T-helper 2 cell treated with Interferon-gamma antibody and Interleukin-4, amounts not matched to agents 5 μg/mL and 100 μg/mL, for 36 hours (primary cell): ENCODE measurements around the gene PALM.
"Not testable (repeated sequence)": the region's sequence is repeated elsewhere in the genome, so short reads cannot be mapped to it uniquely, and the experiment has no call there.

ENCODE experiments used
- DNase-seq: peaks from one replicate; pipeline ENCODE4 v3.0.0; 2021; ENCODE audit warnings: low spot score
- H3K27ac Mint-ChIP-seq: one replicate; pipeline ENCODE4 v1.8.0; 2021; ENCODE audit warnings: mild to moderate bottlenecking, mixed read lengths
- H3K27me3 Mint-ChIP-seq: one replicate; pipeline ENCODE4 v1.8.0; 2021; ENCODE audit warnings: low read depth, mixed read lengths
- H3K36me3 Mint-ChIP-seq: one replicate; pipeline ENCODE4 v1.8.0; 2021; ENCODE audit warnings: low read depth, mixed read lengths
- H3K4me1 Mint-ChIP-seq: one replicate; pipeline ENCODE4 v1.8.0; 2021; ENCODE audit warnings: low read depth, mixed read lengths
- H3K4me3 Mint-ChIP-seq: one replicate; pipeline ENCODE4 v1.8.0; 2022; ENCODE audit warnings: mild to moderate bottlenecking, moderate library complexity, mixed read lengths
- H3K9me3 Mint-ChIP-seq: one replicate; pipeline ENCODE4 v1.8.0; 2021; ENCODE audit warnings: mixed read lengths

PALM gene

GRCh38 chr19:708154-709143, at the start of gene PALM:
PALM (plus strand) TSS chr19:708935; CDS start chr19:709147, 212 bp downstream.
- Mint-ChIP-seq H3K4me1 (peaks cover under 1% of the 10 kb centered on the region), H3K27me3 (peaks cover 25% of the 10 kb centered on the region), H3K36me3 (no peaks in the 10 kb centered on the region), H3K27ac (no peak within 1 kb of the TSS), H3K4me3 (no peak within 1 kb of the TSS), H3K9me3 (no peaks in the 10 kb centered on the region)
- no peak for DNase-seq

- Mint-ChIP-seq H3K27ac (peak overlapping the region; percentile 95), H3K4me3 (peak overlapping the region; percentile 95), H3K9me3 (no peaks in the 10 kb centered on the region), H3K27me3 (no peaks in the 10 kb centered on the region), H3K4me1 (peaks cover 14% of the 10 kb centered on the region), H3K36me3 (peaks cover 19% of the 10 kb centered on the region)
- DNase-seq: no peak
These were observed 47.8 kb upstream of the PALM start for GRCh38 chr19:660793-661426.

GRCh38 chr19:661427-662196, 47.1 kb upstream of the PALM start:
- peak; percentile 61 for DNase-seq
- peaks cover 14% of the 10 kb centered on the region for H3K36me3 Mint-ChIP-seq
- peak overlapping the region; percentile 95 for H3K27ac Mint-ChIP-seq
- no peaks in the 10 kb centered on the region for H3K9me3 Mint-ChIP-seq
- H3K27me3 Mint-ChIP-seq: no peaks in the 10 kb centered on the region
- peak overlapping the region; percentile 95 for H3K4me3 Mint-ChIP-seq
- peaks cover 12% of the 10 kb centered on the region for H3K4me1 Mint-ChIP-seq

- H3K36me3 Mint-ChIP-seq: peaks cover 14% of the 10 kb centered on the region
- peak; percentile 69 for DNase-seq
These were observed 46.4 kb upstream of the PALM start for GRCh38 chr19:662207-662961.

GRCh38 chr19:662962-663681, 45.6 kb upstream of the PALM start, which contains the start of gene RNF126:
RNF126 (minus strand) TSS chr19:663214; CDS start chr19:663121, 93 bp downstream.
- peak; percentile 89 for DNase-seq
- peaks cover 14% of the 10 kb centered on the region for H3K36me3 Mint-ChIP-seq

More at GRCh38 chr19:662207-662961, 46.4 kb upstream of the PALM start:
- Mint-ChIP-seq H3K4me3 (peak overlapping the region; percentile 95), H3K4me1 (peaks cover 12% of the 10 kb centered on the region), H3K9me3 (no peaks in the 10 kb centered on the region), H3K27ac (peak overlapping the region; percentile 95), H3K27me3 (no peaks in the 10 kb centered on the region)

GRCh38 chr19:663682-664117, 45.0 kb upstream of the PALM start:
- Mint-ChIP-seq H3K4me3 (peak overlapping the region; percentile 84), H3K4me1 (peaks cover 12% of the 10 kb centered on the region), H3K9me3 (no peaks in the 10 kb centered on the region), H3K27ac (peak overlapping the region; percentile 86), H3K36me3 (peaks cover 14% of the 10 kb centered on the region), H3K27me3 (peaks cover 5% of the 10 kb centered on the region)
- no peak for DNase-seq

More at GRCh38 chr19:662962-663681, 45.6 kb upstream of the PALM start, which contains the start of gene RNF126:
- H3K27ac Mint-ChIP-seq: peak within 1 kb of the TSS; percentile 95
- peak within 1 kb of the TSS; percentile 95 for H3K4me3 Mint-ChIP-seq
- peaks cover 12% of the 10 kb centered on the region for H3K4me1 Mint-ChIP-seq
- peaks cover 2% of the 10 kb centered on the region for H3K27me3 Mint-ChIP-seq
- H3K9me3 Mint-ChIP-seq: no peaks in the 10 kb centered on the region

- peaks cover 12% of the 10 kb centered on the region for H3K4me1 Mint-ChIP-seq
- H3K27me3 Mint-ChIP-seq: peaks cover 8% of the 10 kb centered on the region
- H3K36me3 Mint-ChIP-seq: peaks cover 14% of the 10 kb centered on the region
- H3K27ac Mint-ChIP-seq: peak overlapping the region; percentile 60
- peak; percentile 78 for DNase-seq
- H3K9me3 Mint-ChIP-seq: no peaks in the 10 kb centered on the region
- H3K4me3 Mint-ChIP-seq: peak overlapping the region; percentile 18
These were observed 43.8 kb upstream of the PALM start for GRCh38 chr19:664913-665443.

GRCh38 chr19:666985-667573, 41.7 kb upstream of the PALM start:
- not testable (repeated sequence) for H3K27ac Mint-ChIP-seq, DNase-seq, H3K36me3 Mint-ChIP-seq, H3K4me1 Mint-ChIP-seq, H3K27me3 Mint-ChIP-seq, H3K4me3 Mint-ChIP-seq, H3K9me3 Mint-ChIP-seq

- not testable (repeated sequence) for H3K36me3 Mint-ChIP-seq, H3K9me3 Mint-ChIP-seq, H3K27ac Mint-ChIP-seq, DNase-seq, H3K4me3 Mint-ChIP-seq, H3K4me1 Mint-ChIP-seq
- H3K27me3 Mint-ChIP-seq: peaks cover 11% of the 10 kb centered on the region
These were observed 39.9 kb upstream of the PALM start for GRCh38 chr19:668675-669434.

GRCh38 chr19:670609-671075, 38.1 kb upstream of the PALM start:
- Mint-ChIP-seq H3K9me3 (no peaks in the 10 kb centered on the region), H3K27me3 (peaks cover 19% of the 10 kb centered on the region), H3K27ac (no peak overlapping the region), H3K4me1 (no peaks in the 10 kb centered on the region), H3K36me3 (no peaks in the 10 kb centered on the region), H3K4me3 (no peak overlapping the region)
- no peak for DNase-seq

GRCh38 chr19:674282-675151, 34.2 kb upstream of the PALM start:
- H3K36me3 Mint-ChIP-seq: no peaks in the 10 kb centered on the region
- peaks cover 14% of the 10 kb centered on the region for H3K27me3 Mint-ChIP-seq
- peaks cover 2% of the 10 kb centered on the region for H3K4me1 Mint-ChIP-seq
- no peak for DNase-seq
- H3K27ac Mint-ChIP-seq: no peak overlapping the region
- H3K4me3 Mint-ChIP-seq: no peak overlapping the region
- no peaks in the 10 kb centered on the region for H3K9me3 Mint-ChIP-seq
